Liver (tissue), 3 donors: ENCODE results near the gene FOXF2.

Experiments
- ATF3 ChIP-seq: IDR thresholded peaks from 2 replicates; pipeline ENCODE4 v1.6.1; 2016; ENCODE audit warnings: antibody characterized with exemption
- CTCF ChIP-seq: fragments of 150-350 bp; IDR thresholded peaks from 2 replicates; pipeline ENCODE4 v1.5.1; 2017; ENCODE audit warnings: improper control_type of control experiment, low read depth, low read length; ENCODE audit not compliant: missing input control
- FOXA1 ChIP-seq: IDR thresholded peaks from 2 replicates; pipeline ENCODE4 v1.6.1; 2016; ENCODE audit warnings: antibody characterized with exemption
- JUND ChIP-seq, 2 donors: IDR thresholded peaks; 2 replicates each; pipeline ENCODE4 v1.6.1; 2016; ENCODE audit warnings: antibody characterized with exemption in 2 of 2
- REST ChIP-seq: IDR thresholded peaks from 2 replicates; pipeline ENCODE4 v1.6.1; 2016; ENCODE audit warnings: antibody characterized with exemption, mild to moderate bottlenecking
- YY1 ChIP-seq: IDR thresholded peaks from 2 replicates; pipeline ENCODE4 v1.6.1; 2016; ENCODE audit warnings: antibody characterized with exemption, mild to moderate bottlenecking
- donor health status: healthy.
- donor health status: healthy.

GRCh38 chr6:1395941-1396908, 6.8 kb downstream of the FOXF2 start:
- TF ChIP-seq CTCF, result no peak
- no peak for TF ChIP-seq FOXA1
- TF ChIP-seq ATF3, result no peak
- TF ChIP-seq JUND (IDR thresholded peaks at IDR 0.05), result no peak
- TF ChIP-seq YY1, result no peak
- no peak for TF ChIP-seq REST
